Measurements from ENCODE around the gene RPS6KB2.

RPS6KB2 gene

DNA sequence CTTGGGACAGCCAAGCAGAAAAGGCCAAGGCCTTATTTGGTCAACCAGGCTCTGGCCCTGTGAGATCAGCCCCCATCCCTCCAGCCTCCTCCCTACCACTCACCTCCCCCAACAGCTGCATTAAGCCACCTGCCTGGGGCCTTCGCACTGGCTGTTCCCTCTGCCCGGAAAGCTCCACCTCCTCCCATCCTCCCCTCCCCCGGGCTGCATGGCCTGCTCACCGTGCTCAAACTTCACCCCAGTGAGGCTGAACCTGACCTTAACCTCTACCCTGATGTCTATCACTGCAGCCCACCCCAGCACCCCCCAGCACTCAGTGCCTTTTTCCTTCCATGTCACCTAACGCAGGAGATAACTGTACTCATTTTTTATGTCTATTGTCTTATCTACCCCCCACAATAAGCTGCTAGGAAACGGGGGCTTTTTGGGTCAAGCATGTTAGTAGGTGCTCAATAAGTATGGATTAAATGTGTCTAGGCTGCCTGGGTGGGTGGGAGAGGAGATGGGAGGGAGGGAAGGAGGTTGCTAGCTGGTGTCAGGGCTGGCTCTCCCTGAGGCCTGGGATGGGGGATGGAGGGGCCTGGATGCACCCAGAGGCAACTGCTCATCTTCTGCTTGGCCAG, 8.3 kb downstream of the RPS6KB2 start:
- FAIRE-seq (no peak), DNase-seq (ENCODE audit: insufficient read length, low spot score) (no peak)
- no peak for TF ChIP-seq POLR2A (IDR thresholded peaks at IDR 0.05; ENCODE audit: low read depth, low read length)

DNA sequence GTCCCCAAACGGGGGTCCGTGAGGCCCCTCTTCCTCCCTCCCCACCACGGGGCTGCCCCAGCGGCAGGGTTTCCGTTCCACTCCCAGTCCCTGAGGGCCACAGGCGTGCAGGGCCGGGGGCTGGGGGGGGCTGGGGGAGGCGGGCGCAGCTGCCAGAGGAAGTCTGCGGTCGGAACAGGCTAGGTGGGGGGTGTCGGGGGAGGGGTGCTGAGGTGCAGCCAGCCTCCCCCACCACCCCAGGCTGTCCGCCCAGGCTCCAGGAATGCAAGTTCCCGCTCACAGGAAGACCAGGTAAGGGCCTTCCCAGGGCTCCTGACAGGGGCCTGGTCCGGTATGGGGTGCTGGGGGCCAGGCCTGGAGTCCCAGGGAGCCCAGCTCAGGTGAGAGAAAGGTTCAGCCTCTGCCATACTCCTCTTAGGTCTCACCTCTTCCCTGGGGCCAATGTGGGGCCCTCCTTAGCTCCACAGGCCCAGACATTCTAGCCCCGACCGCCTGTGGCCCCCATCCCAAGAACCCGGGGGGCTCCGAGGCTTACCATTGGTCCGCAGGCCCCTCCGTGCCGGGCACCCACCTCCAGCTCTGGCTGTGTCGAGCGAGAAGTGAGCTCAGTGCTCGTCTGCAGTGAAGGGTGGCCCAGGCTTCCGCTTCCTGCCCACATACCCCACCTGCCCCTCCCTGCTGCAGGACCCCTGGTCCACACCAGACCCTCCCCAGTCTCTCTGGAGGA, 9.0 kb downstream of the RPS6KB2 start, which contains the start of gene PTPRCAP:
TSS of gene PTPRCAP (minus strand) at position 601 of the 727 bp plus-strand sequence. CDS start at position 538, 63 bp downstream.
- no peak for DNase-seq (ENCODE audit: insufficient read length, low spot score)
- no peak for TF ChIP-seq POLR2A (IDR thresholded peaks at IDR 0.05; ENCODE audit: low read depth, low read length)
- no peak for FAIRE-seq

DNA sequence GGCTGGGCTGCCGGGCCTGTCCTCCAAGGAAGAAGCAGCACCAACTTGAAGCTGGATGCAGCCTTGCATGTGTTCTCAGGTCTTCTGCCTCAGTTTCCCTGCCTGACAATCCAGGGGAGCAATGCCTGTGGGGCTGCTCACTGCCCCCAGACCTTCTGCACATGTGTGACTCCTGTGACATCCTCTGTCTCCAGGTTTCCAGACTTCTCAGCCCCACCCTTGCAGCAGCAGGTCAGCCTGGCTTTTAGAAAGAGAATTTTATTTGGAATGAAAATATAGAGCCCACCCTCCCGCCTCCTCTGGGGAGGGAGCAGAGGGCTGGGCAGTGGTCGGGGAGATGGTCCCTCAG, 9.5 kb downstream of the RPS6KB2 start:
- no peak for TF ChIP-seq POLR2A (IDR thresholded peaks at IDR 0.05; ENCODE audit: low read depth, low read length)
- no peak for DNase-seq (ENCODE audit: insufficient read length, low spot score)
- no peak for FAIRE-seq

DNA sequence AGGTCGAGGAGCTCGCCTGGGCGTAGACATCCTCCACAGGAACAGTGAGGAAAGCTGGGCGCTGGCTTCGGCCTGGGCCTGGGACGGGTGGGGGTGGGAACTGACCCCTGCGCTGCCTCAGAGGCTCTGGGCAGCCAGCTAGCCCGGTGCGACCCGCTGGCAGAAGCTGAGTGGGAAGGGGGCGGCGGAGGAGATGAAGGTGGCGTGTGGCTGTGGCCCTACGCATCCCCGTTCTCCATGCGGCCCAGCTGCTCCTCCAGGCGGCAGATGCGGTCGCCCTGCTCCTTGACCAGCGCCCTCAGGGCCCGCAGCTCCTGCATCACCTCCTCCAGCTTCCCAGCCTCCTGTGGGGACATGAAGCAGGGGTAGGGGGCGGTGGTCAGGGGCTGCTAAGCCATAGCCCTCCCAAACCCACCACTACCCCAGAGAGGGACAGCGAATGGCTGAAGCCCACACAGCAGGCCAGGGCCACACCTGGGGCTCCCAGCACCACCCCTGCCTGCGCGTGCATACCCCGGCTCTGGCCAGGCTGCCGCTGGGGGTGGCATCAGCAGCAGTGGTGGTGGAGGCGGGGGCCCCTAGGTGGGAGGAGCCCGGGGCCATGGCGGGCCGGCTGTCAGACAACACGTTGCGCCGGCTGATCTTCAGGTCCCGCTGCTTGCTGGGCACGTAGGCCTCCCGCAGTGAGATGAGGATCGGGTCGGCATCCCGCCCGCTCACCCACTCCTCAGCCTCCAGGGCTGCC, 10.0 kb downstream of the RPS6KB2 start:
- no peak for FAIRE-seq

DNA sequence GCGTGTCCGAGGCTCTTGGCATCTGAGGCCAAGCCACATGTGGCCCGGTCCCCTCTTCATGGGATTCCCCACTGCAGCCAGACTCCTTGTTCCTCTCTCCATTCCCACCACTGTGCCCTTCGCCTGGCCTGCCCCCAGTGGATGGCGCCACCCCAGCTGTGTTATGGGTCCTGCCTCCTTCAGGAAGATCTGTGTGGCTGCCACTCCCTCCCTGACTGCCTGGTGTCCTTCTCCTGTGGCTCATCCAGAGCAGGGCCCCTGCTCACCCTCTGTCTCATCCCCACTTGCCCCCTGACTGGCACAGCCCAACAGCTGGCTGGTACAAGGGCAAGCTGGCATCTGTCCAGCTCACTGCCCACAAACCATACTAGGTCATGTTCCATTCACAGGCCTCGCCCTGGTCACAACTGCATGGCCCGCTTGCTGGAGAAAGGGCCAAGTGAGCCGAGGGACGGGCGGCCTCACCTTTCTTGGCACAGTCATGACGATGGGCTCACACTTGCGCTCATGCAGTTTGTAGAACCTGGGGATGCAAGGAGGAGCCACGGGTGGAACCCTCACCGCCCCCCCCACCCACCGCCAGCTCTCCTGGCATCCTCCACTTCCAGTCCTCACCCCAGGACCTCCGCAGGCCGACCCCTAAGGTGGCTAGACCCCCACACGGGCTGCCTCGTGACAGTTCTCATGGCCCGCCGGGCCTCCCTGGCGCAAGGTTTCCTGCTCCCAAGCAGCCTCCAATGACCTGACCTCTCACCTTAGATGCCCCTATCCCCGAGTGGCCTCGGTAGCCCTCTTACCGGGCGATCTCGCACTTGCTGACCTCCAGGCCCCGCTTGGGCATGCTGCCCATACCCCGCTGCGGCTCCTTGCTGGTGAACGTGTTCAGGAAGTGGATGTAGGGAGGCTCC, 11.3 kb downstream of the RPS6KB2 start:
- TF ChIP-seq POLR2A (IDR thresholded peaks at IDR 0.05; ENCODE audit: low read depth, low read length), result no peak
- FAIRE-seq, result no peak

More for the DNA sequence above, 10.0 kb downstream of the RPS6KB2 start:
- TF ChIP-seq POLR2A (IDR thresholded peaks at IDR 0.05; ENCODE audit: low read depth, low read length), result no peak
- DNase-seq (ENCODE audit: insufficient read length, low spot score), result no peak

DNA sequence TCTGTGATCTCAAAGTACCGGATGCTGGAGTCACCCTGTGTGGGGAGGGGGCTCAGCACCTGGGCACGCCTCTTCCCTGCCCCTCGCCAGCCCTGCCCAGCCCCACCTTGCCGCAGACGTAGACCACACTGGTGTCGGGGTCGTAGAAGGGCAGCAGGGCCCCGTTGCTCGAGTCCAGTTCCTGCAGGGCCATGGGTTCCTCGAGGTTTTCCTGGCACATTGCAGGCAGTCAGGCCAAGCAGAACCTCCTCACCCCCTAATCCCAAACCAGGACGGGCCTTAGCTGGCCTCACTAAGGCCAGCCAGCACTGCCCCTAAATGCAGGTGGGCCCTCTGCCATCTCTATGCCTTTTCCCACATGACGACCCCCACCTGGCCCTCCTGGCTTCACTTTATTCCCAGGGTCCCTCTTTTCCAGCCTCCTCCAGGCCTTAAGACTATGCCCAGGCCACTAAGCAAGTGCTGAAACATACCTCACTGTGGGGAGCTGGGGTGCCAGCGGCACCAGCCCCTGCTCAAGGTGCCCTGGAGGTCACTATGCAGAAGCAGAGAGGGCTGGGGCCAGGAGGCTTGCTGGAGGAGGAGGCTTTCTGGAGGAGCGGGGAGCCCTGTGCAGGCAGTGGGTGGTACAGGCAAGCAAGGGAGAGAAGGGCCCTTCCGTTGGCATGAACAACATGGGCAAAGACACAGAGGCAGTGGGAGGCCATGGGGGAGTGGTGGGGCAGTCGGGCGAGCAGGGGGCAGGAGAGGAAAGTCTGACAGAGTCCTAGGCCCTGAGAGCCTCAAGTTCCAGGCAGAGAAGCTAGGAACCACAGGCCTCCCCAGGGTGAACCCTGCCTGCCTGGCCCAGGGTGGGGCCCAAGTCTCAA, 12.2 kb downstream of the RPS6KB2 start:
- DNase-seq (ENCODE audit: insufficient read length, low spot score) (no peak), FAIRE-seq (no peak)
- no peak for TF ChIP-seq POLR2A (IDR thresholded peaks at IDR 0.05; ENCODE audit: low read depth, low read length)

More for the DNA sequence above, 11.3 kb downstream of the RPS6KB2 start:
- peak; percentile 74 for DNase-seq (ENCODE audit: insufficient read length, low spot score)

DNA sequence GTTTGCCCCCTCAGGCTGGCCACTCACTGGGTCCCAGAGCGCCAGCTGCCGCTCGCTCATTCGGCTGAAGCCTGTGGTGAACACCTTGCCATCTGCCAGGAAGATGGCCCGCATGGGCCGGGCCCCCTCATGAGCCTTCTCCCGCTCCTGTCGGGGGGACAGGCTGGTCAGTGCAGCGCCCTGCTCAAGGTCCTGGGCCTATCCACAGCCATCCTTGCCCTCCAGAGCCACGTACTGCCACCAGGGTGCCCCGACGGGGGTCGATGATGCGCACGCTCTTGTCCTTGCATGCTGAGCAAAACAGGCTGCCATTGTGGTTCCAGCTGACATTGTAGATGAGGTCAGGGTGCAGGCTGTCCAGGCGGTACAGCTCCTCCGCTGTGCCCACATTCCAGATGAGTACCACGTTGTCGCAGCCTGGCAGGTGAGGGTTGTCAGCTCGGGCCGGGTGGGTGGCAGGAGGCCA, 12.8 kb downstream of the RPS6KB2 start:
- no peak for DNase-seq (ENCODE audit: insufficient read length, low spot score)
- no peak for TF ChIP-seq POLR2A (IDR thresholded peaks at IDR 0.05; ENCODE audit: low read depth, low read length)
- FAIRE-seq, result no peak

DNA sequence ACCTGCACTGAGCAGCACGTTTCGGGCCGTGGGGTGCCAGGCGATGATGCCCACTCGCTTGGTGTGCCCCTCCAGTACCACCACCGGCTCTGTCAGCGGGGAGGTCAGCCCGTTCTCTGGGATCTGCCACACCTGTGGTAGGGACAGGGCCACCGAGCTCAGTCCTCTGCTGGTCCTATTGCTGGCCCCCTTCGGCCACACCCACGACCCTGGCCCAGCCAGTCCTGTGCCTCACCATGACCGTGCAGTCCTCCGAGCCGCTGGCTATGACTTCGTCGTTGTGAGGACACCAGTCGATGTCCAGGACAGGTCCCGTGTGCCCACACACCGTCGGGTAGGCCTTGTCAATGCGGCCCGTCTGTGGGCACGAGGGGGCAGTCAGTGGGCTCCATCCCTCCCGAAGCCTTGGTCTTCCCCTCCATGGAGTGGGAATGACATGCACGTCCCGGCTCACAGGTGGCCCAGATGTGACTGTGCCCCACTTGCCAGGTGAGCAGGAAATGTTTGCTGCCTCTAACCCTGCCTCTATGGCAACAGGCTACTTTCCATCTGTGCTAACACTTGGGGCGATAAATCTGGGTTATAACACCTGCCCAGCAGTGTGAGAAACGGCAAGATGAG, 13.5 kb downstream of the RPS6KB2 start:
- DNase-seq (ENCODE audit: insufficient read length, low spot score) (no peak), FAIRE-seq (no peak)
- no peak for TF ChIP-seq POLR2A (IDR thresholded peaks at IDR 0.05; ENCODE audit: low read depth, low read length)

DNA sequence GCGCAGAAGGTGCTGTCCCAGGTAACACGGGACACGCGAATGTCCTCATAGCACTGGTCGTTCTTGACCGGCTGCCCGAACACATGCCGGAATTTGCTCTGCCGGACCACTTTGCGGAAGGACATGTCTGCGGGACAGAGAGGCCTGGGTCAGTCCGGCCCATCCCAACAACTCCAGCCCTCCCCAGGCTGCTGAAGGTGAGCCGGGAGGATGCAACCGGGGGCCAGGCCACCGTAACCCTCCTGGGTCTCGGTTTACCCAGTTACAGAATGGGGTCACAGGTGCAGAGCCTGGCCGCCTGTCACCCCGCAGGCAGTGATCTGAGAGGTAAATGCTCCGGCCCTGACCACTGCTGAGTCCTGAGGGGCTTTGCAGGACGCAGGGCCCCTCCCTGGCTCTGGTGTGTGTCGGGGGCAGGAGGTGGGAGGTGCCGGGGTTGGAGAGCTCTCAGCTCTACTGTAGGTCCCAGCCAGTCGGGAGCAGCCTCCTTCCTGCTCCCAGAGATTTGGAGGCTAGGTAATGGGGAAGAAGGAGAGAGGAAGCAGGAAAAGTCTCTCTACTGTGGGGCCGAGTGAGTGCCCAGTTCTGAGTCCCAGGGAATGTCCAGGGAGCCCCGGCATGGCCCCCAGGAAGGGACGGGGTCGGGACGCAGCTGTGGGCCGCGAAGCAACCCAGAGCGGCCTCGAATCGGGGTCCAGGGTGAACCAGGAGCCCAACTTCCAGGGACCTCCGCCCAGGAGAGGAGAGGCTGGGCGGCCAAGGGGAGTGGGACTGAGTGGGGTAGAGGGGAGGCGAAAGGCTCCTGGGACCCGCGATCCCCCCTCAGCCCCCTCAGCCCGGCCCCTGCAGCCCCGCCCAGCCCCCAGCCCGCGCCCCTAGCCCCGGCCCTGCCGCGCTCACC, 14.5 kb downstream of the RPS6KB2 start:
- DNase-seq (ENCODE audit: insufficient read length, low spot score) (no peak), FAIRE-seq (no peak)
- TF ChIP-seq POLR2A (IDR thresholded peaks at IDR 0.05; ENCODE audit: low read depth, low read length), result no peak

DNA sequence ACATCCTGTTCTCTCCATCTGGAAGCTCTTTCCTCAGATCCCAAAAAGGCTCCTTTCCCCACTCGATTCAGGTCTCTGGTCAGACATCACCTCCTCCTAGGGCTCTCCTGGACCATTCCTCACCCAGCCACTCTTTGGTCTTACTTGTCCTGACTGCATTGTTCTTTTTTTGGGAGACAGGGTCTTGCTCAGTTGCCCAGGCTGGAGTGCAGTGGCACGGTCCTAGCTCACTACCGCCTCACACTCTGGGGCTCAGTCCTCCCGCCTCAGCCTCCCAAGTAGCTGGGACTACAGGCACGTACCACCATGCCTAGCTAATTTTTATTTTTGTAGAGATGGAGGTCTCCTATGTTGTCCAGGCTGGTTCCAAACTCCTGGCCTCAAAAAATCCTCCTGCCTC, 17.2 kb downstream of the RPS6KB2 start:
- DNase-seq (ENCODE audit: insufficient read length, low spot score) (no peak), FAIRE-seq (no peak)
- no peak for TF ChIP-seq POLR2A (IDR thresholded peaks at IDR 0.05; ENCODE audit: low read depth, low read length)

DNA sequence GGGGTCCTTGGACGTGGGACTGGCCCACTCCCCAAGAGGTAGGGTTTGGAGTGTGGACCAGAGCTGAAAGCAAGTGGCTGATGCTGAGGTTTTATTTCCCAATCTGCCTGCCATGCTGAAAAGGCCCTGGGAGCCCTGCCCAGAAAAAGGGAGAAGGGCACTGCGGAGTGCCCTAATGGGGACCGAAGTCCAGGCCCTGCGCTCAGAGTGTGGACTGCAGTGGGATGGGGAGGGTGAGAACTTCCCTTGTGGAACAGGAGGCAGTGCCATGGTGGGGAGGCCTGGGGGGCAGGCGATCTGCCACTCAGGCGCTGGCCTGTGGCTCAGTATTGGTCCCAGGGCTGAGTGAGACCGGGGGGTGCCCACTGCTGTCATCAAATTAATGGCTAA, 19.9 kb downstream of the RPS6KB2 start:
- DNase-seq (ENCODE audit: insufficient read length, low spot score) (no peak), FAIRE-seq (no peak)
- TF ChIP-seq POLR2A (IDR thresholded peaks at IDR 0.05; ENCODE audit: low read depth, low read length), result no peak
